Esophagus muscularis mucosa (tissue), 4 donors: ENCODE measurements around the gene WWTR1. TPM values are rescaled to one million over a fixed set of nuclear protein-coding genes. Genes with fewer than 3 reads are reported as not detected.
A peak's percentile ranks its signal among the peaks of the same experiment; 100 is the strongest.

Experiments used
- DNase-seq: peaks from one replicate; pipeline ENCODE4 v3.0.0-alpha.2; 2017; ENCODE audit errors: extremely low spot score
- H3K27ac ChIP-seq, 4 donors: fragments of 200-600 bp; sonication (generic); replicated peaks in 1 of 4; 1 replicate in 3 of 4; 2 replicates in 1 of 4; pipeline ENCODE4 v1.5.1; 2016 to 2019; ENCODE audit warnings: mild to moderate bottlenecking in 1 of 4
- H3K27me3 ChIP-seq, 4 donors: fragments of 200-600 bp; sonication (generic); one replicate each; pipeline versions ENCODE4 v1.5.1 to v1.6.0; 2016 to 2019
- H3K36me3 ChIP-seq, 4 donors: fragments of 200-600 bp; sonication (generic); one replicate each; pipeline ENCODE4 v1.5.1; 2016 to 2019
- H3K4me1 ChIP-seq, 4 donors: fragments of 200-600 bp; sonication (generic); one replicate each; pipeline ENCODE4 v1.5.1; 2016 to 2019
- H3K4me3 ChIP-seq, 4 donors: fragments of 200-600 bp; sonication (generic); 1 replicate in 2 of 4; 2 replicates in 2 of 4; pipeline ENCODE4 v1.5.1; 2016 to 2019; ENCODE audit warnings: mild to moderate bottlenecking in 4 of 4, moderate library complexity in 1 of 4
- H3K9me3 ChIP-seq, 4 donors: fragments of 200-600 bp; sonication (generic); 1 replicate in 3 of 4; 2 replicates in 1 of 4; pipeline ENCODE4 v1.5.1; 2016 to 2019
- EP300 ChIP-seq: sonication (generic); formaldehyde crosslinking; IDR thresholded peaks from one replicate; pipeline ENCODE4 v1.6.1; 2017; ENCODE audit warnings: antibody characterized with exemption
- POLR2A ChIP-seq: fragments of 450-650 bp; IDR thresholded peaks from one replicate; pipeline ENCODE4 v1.6.1; 2017; ENCODE audit warnings: antibody characterized with exemption, moderate library complexity, mild to moderate bottlenecking, low read depth
- POLR2AphosphoS5 ChIP-seq, 2 donors: sonication (generic); formaldehyde crosslinking; IDR thresholded peaks; one replicate each; pipeline ENCODE4 v1.6.1; 2017; ENCODE audit warnings: antibody characterized with exemption in 2 of 2
- WGBS: methylation state at CpG from one replicate; pipeline ENCODE4 v1.1.5; 2018; 5-methylcytosine and 5-hydroxymethylcytosine counted together
- intact Hi-C: fragments of 100-400 bp; cut with DNase I; formaldehyde crosslinking; loops from one replicate; pipeline ENCODE4 v1.15.1; 2023
- total RNA-seq, 4 donors: library from RNA; depleted of rRNA; stranded (reverse); fragments of >200 nt; gene quantifications; one replicate each; pipeline versions ENCODE4 v1.1.0 to v1.2.1, GENCODE V29; 2016
- TF ChIP-seq, protein P1 (sequence below), 3 experiments: fragments of 200-600 bp in 2 of 3; fragments of 450-650 bp in 1 of 3; sonication (generic) in 2 of 3; IDR thresholded peaks; one replicate each; pipeline ENCODE4 v1.5.1; 2017 to 2019; ENCODE audit warnings: antibody characterized with exemption in 3 of 3, mild to moderate bottlenecking in 2 of 3, moderate library complexity in 1 of 3

Gene WWTR1
- total RNA-seq, 4 donors from 2014 or later: 346 to 535 (median 463) TPM

DNA sequence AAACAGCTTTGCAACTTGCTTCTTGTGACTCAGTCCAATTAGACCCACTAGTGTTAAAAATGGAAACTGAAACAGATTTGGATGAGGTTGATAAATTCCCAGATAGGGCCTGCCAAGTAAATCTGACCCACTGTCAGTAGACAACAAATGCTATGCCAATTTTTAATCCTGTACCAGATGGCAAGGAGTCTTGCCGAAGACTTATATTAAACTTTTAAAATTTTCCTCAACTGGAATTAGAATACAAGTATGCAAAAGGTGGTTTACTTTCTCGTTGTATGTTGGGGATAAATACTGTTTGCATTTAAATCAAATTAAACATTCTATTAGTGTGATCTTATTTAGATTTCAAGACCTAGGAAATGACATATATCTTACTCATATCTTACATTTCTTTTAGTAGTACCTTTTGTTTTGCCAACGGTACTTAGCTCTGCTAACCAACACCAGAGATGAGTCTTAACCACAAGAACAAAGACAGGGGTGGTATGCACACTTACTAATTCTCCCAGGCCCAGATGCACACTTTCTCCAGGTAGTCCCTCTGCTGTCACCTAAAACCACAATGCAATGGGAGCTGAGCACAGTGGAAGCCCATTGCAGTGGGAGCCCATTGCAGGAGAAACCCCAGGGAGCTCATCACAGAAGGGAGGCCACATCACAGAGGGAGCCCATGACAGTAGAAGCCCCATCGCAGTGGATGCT lies 77.8 kb downstream of the WWTR1 start:
- Histone ChIP-seq H3K4me1 (peaks cover 69 to 100% (median 100%) of the 10 kb centered on the region in 4 donors), H3K36me3 (no peaks in the 10 kb centered on the region), H3K9me3 (no peaks in the 10 kb centered on the region), H3K4me3 (no peak overlapping the region), H3K27ac (peak overlapping the region; percentile 23 to 84 (median 44)), H3K27me3 (no peaks in the 10 kb centered on the region)
- DNase-seq: no peak
- intact Hi-C loops: loop anchor here (5.0 kb wide), 3 partner anchors 48 to 77 kb away; partner anchors contain the start of gene WWTR1
- WGBS: 51% methylated on average over 4 of the region's 4 CpGs
- TF ChIP-seq EP300 (no peak), POLR2A (no peak), POLR2AphosphoS5 (IDR thresholded peaks at IDR 0.05) (no peak)
- TF ChIP-seq, protein P1, sequence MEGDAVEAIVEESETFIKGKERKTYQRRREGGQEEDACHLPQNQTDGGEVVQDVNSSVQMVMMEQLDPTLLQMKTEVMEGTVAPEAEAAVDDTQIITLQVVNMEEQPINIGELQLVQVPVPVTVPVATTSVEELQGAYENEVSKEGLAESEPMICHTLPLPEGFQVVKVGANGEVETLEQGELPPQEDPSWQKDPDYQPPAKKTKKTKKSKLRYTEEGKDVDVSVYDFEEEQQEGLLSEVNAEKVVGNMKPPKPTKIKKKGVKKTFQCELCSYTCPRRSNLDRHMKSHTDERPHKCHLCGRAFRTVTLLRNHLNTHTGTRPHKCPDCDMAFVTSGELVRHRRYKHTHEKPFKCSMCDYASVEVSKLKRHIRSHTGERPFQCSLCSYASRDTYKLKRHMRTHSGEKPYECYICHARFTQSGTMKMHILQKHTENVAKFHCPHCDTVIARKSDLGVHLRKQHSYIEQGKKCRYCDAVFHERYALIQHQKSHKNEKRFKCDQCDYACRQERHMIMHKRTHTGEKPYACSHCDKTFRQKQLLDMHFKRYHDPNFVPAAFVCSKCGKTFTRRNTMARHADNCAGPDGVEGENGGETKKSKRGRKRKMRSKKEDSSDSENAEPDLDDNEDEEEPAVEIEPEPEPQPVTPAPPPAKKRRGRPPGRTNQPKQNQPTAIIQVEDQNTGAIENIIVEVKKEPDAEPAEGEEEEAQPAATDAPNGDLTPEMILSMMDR (IDR thresholded peaks at IDR 0.05): no peak

DNA sequence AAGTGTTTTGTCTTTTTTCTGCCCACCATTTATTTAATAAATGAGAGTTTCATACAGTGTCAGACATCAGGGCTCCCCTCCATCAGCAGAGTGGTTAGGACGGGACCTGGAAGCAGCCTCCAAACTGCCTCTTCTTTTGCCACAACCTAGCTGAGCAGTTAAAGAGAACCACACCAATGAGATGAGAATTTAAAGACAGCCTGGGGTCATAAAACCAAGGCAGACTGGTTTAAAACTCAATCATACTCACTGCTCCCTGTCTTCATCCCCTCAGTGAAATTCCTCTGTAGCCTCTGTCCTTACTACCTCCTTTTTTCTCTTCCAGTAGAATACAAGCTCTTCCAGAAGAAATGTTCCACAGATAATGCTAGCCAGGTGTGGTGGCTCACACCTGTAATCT lies 78.7 kb downstream of the WWTR1 start:
- Histone ChIP-seq H3K27ac (peak overlapping the region in 3 of 4 donors; percentile 43 to 84 (median 46)), H3K36me3 (no peaks in the 10 kb centered on the region), H3K27me3 (no peaks in the 10 kb centered on the region), H3K4me3 (no peak overlapping the region), H3K4me1 (peaks cover 69 to 100% (median 100%) of the 10 kb centered on the region in 4 donors), H3K9me3 (no peaks in the 10 kb centered on the region)
- intact Hi-C loops: loop anchor here (5.0 kb wide), 1 partner anchor 47 kb away; no protein-coding TSS in a partner anchor
- WGBS: 67% methylated on average over 1 of the region's 1 CpG
- DNase-seq: no peak
- TF ChIP-seq POLR2A (no peak), EP300 (no peak), POLR2AphosphoS5 (IDR thresholded peaks at IDR 0.05) (no peak)
- TF ChIP-seq, protein P1 (IDR thresholded peaks at IDR 0.05): no peak

DNA sequence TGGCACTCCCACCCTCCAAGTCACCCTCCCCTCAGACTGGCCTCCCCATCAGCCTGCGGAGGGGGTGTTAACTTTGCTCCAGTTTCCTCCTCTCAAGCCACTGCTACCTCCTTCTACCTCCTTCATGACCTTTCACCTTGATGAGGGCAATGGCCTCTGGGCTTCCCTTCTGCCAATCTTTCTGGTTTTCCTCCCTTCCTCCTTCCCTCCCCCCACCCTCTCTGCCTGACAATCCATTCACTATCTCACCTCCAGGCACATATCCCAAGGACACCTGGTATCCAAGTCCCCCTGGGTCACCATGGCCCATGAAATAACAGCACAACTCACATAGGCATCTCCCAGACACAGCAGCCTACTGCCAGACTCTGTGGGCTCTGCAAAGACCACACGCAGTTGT lies 80.0 kb downstream of the WWTR1 start:
- TF ChIP-seq POLR2A (no peak), EP300 (no peak), POLR2AphosphoS5 (IDR thresholded peaks at IDR 0.05) (no peak)
- TF ChIP-seq, protein P1 (IDR thresholded peaks at IDR 0.05): no peak
- Histone ChIP-seq H3K4me3 (no peak overlapping the region), H3K9me3 (no peaks in the 10 kb centered on the region), H3K27ac (peak overlapping the region; percentile 82 to 86 (median 84)), H3K36me3 (no peaks in the 10 kb centered on the region), H3K4me1 (peaks cover 69 to 100% (median 99%) of the 10 kb centered on the region in 4 donors), H3K27me3 (no peaks in the 10 kb centered on the region)
- DNase-seq: no peak
- WGBS: 100% methylated on average over 2 of the region's 2 CpGs
- intact Hi-C loops: loop anchor here (5.0 kb wide), 1 partner anchor 46 kb away; no protein-coding TSS in a partner anchor

DNA sequence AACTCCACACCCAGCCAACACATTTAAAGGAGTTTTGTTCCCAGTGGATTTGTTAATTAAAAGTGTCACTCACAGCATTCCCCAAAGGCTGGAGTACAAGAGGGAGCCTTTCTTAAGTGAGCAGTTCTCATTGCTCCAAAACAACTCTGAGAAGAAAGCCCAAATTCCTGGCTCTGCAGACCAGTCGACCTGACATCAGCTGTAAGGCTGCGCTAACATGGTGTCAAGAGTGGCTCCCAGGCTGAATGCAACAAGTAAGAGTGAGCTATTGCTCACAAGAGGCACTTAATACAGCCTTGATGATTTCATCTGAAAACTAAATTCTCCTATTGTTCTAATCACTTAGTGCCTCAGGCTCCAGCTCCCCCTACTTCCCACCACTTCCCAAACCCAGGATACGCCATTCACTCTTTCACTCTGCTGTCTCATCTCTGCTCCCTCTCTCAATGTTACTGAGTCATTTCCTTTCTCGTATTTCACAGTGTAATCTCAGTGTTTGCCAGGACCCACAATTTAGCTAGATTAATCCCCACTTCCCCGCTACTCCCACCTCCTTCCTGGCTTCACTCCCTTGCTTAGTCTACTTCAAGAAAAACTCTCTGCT lies 81.8 kb downstream of the WWTR1 start:
- WGBS: 17% methylated on average over 5 of the region's 5 CpGs
- peak overlapping the region; percentile 82 to 86 (median 84) for H3K27ac ChIP-seq
- H3K4me1 ChIP-seq: peaks cover 69 to 100% (median 98%) of the 10 kb centered on the region in 4 donors
- TF ChIP-seq POLR2A: no peak
- peak; percentile 11 to 51 for TF ChIP-seq POLR2AphosphoS5 (IDR thresholded peaks at IDR 0.05)
- TF ChIP-seq, protein P1 (IDR thresholded peaks at IDR 0.05): no peak
- peak; percentile 41 for TF ChIP-seq EP300
- H3K27me3 ChIP-seq: no peaks in the 10 kb centered on the region
- DNase-seq: no peak
- peak overlapping the region in 3 of 4 donors; percentile 4 to 25 (median 16) for H3K4me3 ChIP-seq
- intact Hi-C loops: loop anchor here (5.0 kb wide), 1 partner anchor 44 kb away; no protein-coding TSS in a partner anchor
- peaks cover 0 to 17% (median 13%) of the 10 kb centered on the region in 4 donors for H3K36me3 ChIP-seq
- no peaks in the 10 kb centered on the region for H3K9me3 ChIP-seq
